ENCODE measurements around the gene OSBPL9.
"Not testable (repeated sequence)": the region's sequence is repeated elsewhere in the genome, so short reads cannot be mapped to it uniquely, and the experiment has no call there.

The OSBPL9 gene

DNA sequence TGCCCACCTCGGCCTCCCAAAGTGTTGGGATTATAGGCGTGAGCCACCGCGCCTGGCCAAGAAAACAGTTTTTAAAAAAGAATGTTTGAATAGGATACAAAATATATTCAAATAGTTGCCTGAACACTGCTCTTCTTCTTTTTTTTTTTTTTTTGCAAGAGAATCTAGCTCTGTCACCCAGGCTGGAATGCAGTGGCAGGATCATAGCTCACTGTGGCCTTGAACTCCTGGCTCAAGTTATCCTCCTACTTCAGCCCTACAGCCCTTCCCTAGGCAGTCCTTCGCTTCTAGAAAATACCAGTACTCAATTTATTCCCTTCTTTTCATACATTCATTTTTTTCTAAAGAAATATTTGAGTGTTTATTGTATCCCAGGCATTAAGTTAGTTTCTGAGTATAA, 67.9 kb downstream of the OSBPL9 start:
- Histone ChIP-seq H3K4me1 (ENCODE audit: control insufficient read depth, insufficient read depth, low read length) (peaks cover 3% of the 10 kb centered on the region), H3K9ac (ENCODE audit: low read length) (no peak overlapping the region), H3K27ac (ENCODE audit: low read depth, low read length) (no peak overlapping the region), H3K4me3 (ENCODE audit: low read length) (no peak overlapping the region), H3K27me3 (ENCODE audit: control insufficient read depth, insufficient read depth, low read length) (no peaks in the 10 kb centered on the region), H3K36me3 (ENCODE audit: control insufficient read depth, insufficient read depth, low read length) (no peaks in the 10 kb centered on the region)

DNA sequence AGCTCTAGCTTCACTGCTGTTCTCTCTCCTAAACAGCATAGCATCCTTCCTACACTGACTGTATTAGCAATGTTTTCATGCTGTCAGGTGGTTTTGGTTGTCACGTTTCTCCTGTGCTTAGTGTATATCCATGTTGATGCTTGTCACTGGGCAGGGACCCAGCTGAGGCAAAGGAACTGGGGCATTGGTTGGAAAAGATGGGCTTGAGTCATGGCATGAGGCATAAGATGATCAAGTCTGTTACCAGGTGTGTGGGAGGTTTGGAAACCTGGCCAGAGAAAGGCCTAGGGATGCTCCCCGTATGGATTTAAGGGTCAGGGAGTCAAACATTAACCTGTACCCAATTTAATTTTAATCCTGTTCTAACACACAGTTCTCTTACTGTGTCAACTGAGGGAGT, 69.6 kb downstream of the OSBPL9 start:
- Histone ChIP-seq H3K4me3 (ENCODE audit: low read length) (no peak overlapping the region), H3K27ac (ENCODE audit: low read depth, low read length) (no peak overlapping the region), H3K36me3 (ENCODE audit: control insufficient read depth, insufficient read depth, low read length) (no peaks in the 10 kb centered on the region), H3K27me3 (ENCODE audit: control insufficient read depth, insufficient read depth, low read length) (no peaks in the 10 kb centered on the region), H3K9ac (ENCODE audit: low read length) (no peak overlapping the region), H3K4me1 (ENCODE audit: control insufficient read depth, insufficient read depth, low read length) (peaks cover 6% of the 10 kb centered on the region)

GRCh38 chr1:51689075-51689440, 72.2 kb downstream of the OSBPL9 start:
- Histone ChIP-seq H3K4me1 (ENCODE audit: control insufficient read depth, insufficient read depth, low read length) (peaks cover 6% of the 10 kb centered on the region), H3K9ac (ENCODE audit: low read length) (no peak overlapping the region), H3K36me3 (ENCODE audit: control insufficient read depth, insufficient read depth, low read length) (no peaks in the 10 kb centered on the region), H3K27me3 (ENCODE audit: control insufficient read depth, insufficient read depth, low read length) (no peaks in the 10 kb centered on the region), H3K27ac (ENCODE audit: low read depth, low read length) (no peak overlapping the region), H3K4me3 (ENCODE audit: low read length) (no peak overlapping the region)

- no peaks in the 10 kb centered on the region for H3K27me3 ChIP-seq (ENCODE audit: control insufficient read depth, insufficient read depth, low read length)
- H3K36me3 ChIP-seq (ENCODE audit: control insufficient read depth, insufficient read depth, low read length): no peaks in the 10 kb centered on the region
- no peak overlapping the region for H3K9ac ChIP-seq (ENCODE audit: low read length)
- no peak overlapping the region for H3K4me3 ChIP-seq (ENCODE audit: low read length)
- H3K27ac ChIP-seq (ENCODE audit: low read depth, low read length): no peak overlapping the region
- peaks cover 6% of the 10 kb centered on the region for H3K4me1 ChIP-seq (ENCODE audit: control insufficient read depth, insufficient read depth, low read length)
Measured at GRCh38 chr1:51689643-51690042, 72.8 kb downstream of the OSBPL9 start.

GRCh38 chr1:51690285-51690961, 73.5 kb downstream of the OSBPL9 start:
- H3K27me3 ChIP-seq (ENCODE audit: control insufficient read depth, insufficient read depth, low read length): no peaks in the 10 kb centered on the region
- no peak overlapping the region for H3K9ac ChIP-seq (ENCODE audit: low read length)
- no peak overlapping the region for H3K4me3 ChIP-seq (ENCODE audit: low read length)
- H3K36me3 ChIP-seq (ENCODE audit: control insufficient read depth, insufficient read depth, low read length): no peaks in the 10 kb centered on the region
- H3K4me1 ChIP-seq (ENCODE audit: control insufficient read depth, insufficient read depth, low read length): peaks cover 6% of the 10 kb centered on the region
- no peak overlapping the region for H3K27ac ChIP-seq (ENCODE audit: low read depth, low read length)

GRCh38 chr1:51691920-51692319, 75.0 kb downstream of the OSBPL9 start:
- Histone ChIP-seq H3K4me3 (ENCODE audit: low read length) (no peak overlapping the region), H3K4me1 (ENCODE audit: control insufficient read depth, insufficient read depth, low read length) (peaks cover 6% of the 10 kb centered on the region), H3K9ac (ENCODE audit: low read length) (no peak overlapping the region), H3K36me3 (ENCODE audit: control insufficient read depth, insufficient read depth, low read length) (no peaks in the 10 kb centered on the region), H3K27ac (ENCODE audit: low read depth, low read length) (no peak overlapping the region), H3K27me3 (ENCODE audit: control insufficient read depth, insufficient read depth, low read length) (no peaks in the 10 kb centered on the region)

DNA sequence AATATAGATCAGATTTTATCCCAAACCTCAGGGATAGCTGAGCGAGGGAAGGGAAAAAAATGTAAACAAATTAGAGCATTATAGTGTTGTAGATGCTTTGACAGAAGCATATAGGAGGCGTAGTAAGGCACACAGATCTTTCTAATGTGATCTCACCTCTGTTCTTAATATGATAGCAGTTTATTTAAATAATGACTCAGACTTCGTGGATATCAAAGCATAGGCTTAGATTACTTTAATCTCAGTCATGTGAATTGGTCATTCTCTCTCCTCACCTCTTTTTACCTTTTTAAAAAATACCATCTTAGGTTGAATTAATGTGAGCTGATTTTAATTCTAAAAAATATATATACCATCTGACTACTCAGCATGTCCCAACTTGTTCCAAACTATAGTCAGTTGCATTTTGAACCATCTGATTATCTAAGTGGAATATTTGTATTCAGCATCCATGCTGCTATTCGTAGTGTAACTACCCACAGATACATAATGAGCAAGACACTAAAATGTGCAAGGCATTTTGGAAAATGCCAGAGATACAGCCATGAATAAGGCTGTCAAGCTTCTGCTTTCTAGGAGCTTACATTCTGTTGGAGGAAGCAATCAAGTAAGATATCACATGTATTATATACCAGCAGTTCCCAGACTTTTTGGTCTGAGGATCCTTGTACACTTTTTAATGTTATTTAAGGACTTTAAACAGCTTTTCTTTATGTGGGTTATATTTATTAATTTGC, 76.7 kb downstream of the OSBPL9 start:
- Histone ChIP-seq H3K36me3 (ENCODE audit: control insufficient read depth, insufficient read depth, low read length) (no peaks in the 10 kb centered on the region), H3K4me3 (ENCODE audit: low read length) (no peak overlapping the region), H3K4me1 (ENCODE audit: control insufficient read depth, insufficient read depth, low read length) (peaks cover 5% of the 10 kb centered on the region), H3K27me3 (ENCODE audit: control insufficient read depth, insufficient read depth, low read length) (no peaks in the 10 kb centered on the region), H3K9ac (ENCODE audit: low read length) (no peak overlapping the region), H3K27ac (ENCODE audit: low read depth, low read length) (no peak overlapping the region)

- Histone ChIP-seq H3K4me1 (ENCODE audit: control insufficient read depth, insufficient read depth, low read length) (no peaks in the 10 kb centered on the region), H3K27me3 (ENCODE audit: control insufficient read depth, insufficient read depth, low read length) (no peaks in the 10 kb centered on the region), H3K4me3 (ENCODE audit: low read length) (no peak overlapping the region), H3K27ac (ENCODE audit: low read depth, low read length) (no peak overlapping the region), H3K36me3 (ENCODE audit: control insufficient read depth, insufficient read depth, low read length) (no peaks in the 10 kb centered on the region), H3K9ac (ENCODE audit: low read length) (no peak overlapping the region)
Measured at GRCh38 chr1:51697166-51697565, 80.3 kb downstream of the OSBPL9 start.

DNA sequence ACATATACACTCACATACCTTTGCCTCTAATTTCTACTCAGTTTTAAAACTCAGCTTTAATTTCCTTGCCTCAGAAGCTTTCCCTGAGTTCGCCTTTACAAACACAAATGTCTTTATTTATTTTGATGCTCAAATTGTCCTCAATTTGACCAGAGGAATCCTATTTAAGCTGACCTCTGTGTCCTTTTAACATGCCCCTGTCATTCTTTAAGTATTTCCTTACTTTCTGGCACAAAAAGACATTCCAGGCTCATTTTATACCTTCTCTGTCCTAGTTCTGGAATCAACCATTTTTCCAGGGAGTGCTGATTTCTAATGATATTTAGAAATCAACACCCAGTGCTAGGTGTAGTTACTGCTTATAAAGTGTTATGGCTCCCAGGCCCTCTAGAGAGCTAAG, 82.5 kb downstream of the OSBPL9 start:
- Histone ChIP-seq H3K9ac (ENCODE audit: low read length) (no peak overlapping the region), H3K27ac (ENCODE audit: low read depth, low read length) (no peak overlapping the region), H3K4me1 (ENCODE audit: control insufficient read depth, insufficient read depth, low read length) (no peaks in the 10 kb centered on the region), H3K27me3 (ENCODE audit: control insufficient read depth, insufficient read depth, low read length) (no peaks in the 10 kb centered on the region), H3K36me3 (ENCODE audit: control insufficient read depth, insufficient read depth, low read length) (no peaks in the 10 kb centered on the region), H3K4me3 (ENCODE audit: low read length) (no peak overlapping the region)

DNA sequence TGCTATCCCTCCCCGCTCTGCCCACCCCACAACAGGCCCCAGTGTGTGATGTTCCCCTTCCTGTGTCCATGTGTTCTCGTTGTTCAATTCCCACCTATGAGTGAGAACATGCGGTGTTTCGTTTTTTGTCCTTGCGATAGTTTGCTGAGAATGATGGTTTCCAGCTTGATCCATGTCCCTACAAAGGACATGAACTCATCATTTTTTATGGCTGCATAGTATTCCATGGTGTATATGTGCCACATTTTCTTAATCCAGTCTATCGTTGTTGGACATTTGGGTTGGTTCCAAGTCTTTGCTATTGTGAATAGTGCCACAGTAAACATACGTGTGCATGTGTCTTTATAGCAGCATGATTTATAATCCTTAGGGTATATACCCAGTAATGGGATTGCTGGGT, 84.9 kb downstream of the OSBPL9 start:
- H3K27me3 ChIP-seq (ENCODE audit: control insufficient read depth, insufficient read depth, low read length); H3K27ac ChIP-seq (ENCODE audit: low read depth, low read length); H3K4me1 ChIP-seq (ENCODE audit: control insufficient read depth, insufficient read depth, low read length); H3K36me3 ChIP-seq (ENCODE audit: control insufficient read depth, insufficient read depth, low read length); H3K4me3 ChIP-seq (ENCODE audit: low read length); H3K9ac ChIP-seq (ENCODE audit: low read length): not testable (repeated sequence)

- not testable (repeated sequence) for H3K9ac ChIP-seq (ENCODE audit: low read length); H3K4me3 ChIP-seq (ENCODE audit: low read length); H3K4me1 ChIP-seq (ENCODE audit: control insufficient read depth, insufficient read depth, low read length); H3K36me3 ChIP-seq (ENCODE audit: control insufficient read depth, insufficient read depth, low read length); H3K27me3 ChIP-seq (ENCODE audit: control insufficient read depth, insufficient read depth, low read length); H3K27ac ChIP-seq (ENCODE audit: low read depth, low read length)
Measured at GRCh38 chr1:51702220-51702619, 85.3 kb downstream of the OSBPL9 start.

DNA sequence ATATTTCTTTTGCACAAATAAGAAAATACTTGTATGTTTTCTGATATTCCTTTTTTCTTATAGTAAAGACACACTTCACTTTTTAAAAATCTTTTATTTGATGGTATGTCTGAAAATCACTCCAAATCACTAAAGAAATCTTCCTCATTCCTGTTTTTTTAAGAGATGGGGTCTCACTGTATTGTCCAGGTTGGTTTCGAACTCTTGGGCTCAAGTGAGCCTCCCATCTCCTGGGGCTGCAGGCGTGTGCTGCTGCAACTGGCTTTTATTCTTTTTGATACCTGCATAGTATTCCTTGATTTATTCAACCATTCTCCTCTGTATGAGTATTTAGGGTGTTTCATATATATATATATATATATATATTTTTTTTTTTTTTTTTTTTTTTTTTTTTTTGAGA, 88.1 kb downstream of the OSBPL9 start:
- no peaks in the 10 kb centered on the region for H3K27me3 ChIP-seq (ENCODE audit: control insufficient read depth, insufficient read depth, low read length)
- no peak overlapping the region for H3K27ac ChIP-seq (ENCODE audit: low read depth, low read length)
- H3K9ac ChIP-seq (ENCODE audit: low read length): no peak overlapping the region
- no peak overlapping the region for H3K4me3 ChIP-seq (ENCODE audit: low read length)
- H3K4me1 ChIP-seq (ENCODE audit: control insufficient read depth, insufficient read depth, low read length): no peaks in the 10 kb centered on the region
- H3K36me3 ChIP-seq (ENCODE audit: control insufficient read depth, insufficient read depth, low read length): no peaks in the 10 kb centered on the region
